Activated T-cell treated with anti-CD3 and anti-CD28 coated beads, Interleukin-2, amount 50 U/mL, for 48 hours (primary cell): ENCODE data around the gene GRIK3.
"Not testable (repeated sequence)": the region's sequence is repeated elsewhere in the genome, so short reads cannot be mapped to it uniquely, and the experiment has no call there.

Source experiments
- DNase-seq, 2 experiments: peaks; one replicate each; pipeline ENCODE4 v3.0.0-alpha.2; 2020

The GRIK3 gene

DNA sequence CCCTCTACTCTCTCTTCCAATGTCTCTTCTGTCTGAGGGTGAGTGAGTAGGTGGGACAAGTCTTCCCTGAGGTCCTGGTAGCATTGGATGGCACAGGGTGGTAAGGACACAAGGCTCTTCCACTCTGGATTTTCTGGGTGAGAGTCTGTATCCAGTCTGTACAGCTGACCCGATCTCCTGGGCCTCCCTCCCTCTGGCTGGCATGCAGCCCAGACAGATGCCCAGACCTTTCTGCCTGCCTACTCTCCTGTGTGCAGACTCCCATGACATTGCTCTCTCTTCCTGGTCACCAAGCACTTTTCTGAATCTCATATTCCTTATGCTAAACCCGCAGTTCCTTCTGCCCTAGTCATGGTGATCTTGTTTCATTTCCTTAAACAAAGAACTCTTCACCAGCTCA is 100.3 kb downstream of the GRIK3 start:
- DNase-seq = no peak

- DNase-seq = no peak
Observed at GRCh38 chr1:36927826-36928225, 106.5 kb downstream of the GRIK3 start.

GRCh38 chr1:36925251-36925650 is 109.1 kb downstream of the GRIK3 start:
- DNase-seq = no peak

DNA sequence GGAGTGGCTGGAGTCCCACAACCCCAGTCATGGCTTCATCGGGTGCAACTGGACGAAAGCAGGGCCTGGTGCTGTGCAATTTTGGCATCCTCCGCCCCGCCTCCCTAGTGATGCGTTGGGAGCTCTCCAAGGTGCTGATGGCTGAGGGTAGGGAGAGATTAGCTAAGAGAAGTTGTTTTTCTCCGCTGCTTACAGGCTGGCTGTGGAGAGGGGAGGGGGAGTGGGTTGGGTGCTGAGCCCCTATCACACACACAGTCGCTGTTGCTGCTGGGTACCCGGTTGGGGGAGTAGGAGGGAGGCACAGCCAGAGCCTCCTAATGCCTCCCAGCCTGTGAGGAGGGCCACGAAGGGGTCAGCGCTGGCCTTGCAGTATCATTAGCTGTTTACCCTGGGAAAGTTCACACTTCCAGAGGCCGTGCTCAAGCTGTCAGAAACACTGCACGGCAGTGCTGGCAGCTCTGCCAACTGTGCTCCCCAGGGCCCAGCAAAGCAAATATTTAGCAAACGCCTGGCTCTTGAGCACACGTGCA is 110.0 kb downstream of the GRIK3 start:
- peak; percentile 44 to 48 for DNase-seq

GRCh38 chr1:36922593-36923426 is 111.5 kb downstream of the GRIK3 start:
- DNase-seq = no peak

- DNase-seq = no peak
Observed at GRCh38 chr1:36922071-36922470, 112.2 kb downstream of the GRIK3 start.

DNA sequence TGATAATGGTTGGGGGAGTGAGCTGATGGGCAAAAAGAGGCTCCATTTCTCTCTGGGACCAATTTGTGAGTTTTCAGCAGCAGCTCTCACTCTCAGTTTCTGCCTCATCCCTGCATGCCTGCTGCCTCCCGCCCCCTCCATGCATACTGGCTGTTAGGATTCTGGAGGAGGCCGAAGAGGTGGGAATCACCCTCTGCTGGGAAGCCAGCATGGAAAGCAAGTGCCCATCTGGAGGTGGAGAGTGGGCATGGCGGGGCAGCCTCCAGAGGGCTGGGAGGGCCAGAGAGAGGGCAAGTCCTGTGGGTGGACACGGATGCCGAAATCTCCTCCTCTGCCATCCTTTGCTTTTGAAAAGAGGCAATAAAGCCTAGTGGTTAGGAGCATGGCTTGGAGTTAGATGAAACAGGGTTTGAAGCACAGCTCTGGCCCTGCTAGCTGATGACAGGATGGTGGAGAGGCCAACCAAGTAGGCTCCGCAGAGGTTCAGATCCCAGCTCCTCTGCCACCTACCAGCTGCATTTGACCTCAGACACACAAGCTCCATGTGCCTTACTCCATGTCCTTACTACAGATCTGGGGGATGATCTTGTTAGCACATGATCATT is 113.4 kb downstream of the GRIK3 start:
- DNase-seq = no peak

- no peak for DNase-seq
Observed at GRCh38 chr1:36920371-36920770, 113.9 kb downstream of the GRIK3 start.

GRCh38 chr1:36919491-36920145 is 114.7 kb downstream of the GRIK3 start:
- DNase-seq = no peak

DNA sequence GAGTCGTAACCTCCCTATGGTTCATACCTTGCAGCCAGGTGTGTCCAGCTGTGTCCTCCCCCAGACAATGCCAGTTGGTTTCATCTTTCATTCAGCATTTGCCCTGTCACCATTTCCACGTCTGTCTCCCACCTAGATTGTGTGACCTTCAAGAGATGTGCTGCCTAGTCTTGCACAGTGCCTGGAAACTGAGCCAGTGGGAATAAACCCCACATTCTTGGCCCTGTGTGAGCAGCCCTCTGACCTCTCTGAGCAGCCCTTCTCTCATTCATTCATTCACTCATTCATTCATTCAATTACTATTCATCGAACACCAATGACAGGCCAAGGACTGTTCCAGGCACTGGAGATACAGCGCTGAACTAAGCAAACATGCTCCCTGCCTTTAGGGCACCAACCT is 115.7 kb downstream of the GRIK3 start:
- no peak for DNase-seq

- not testable (repeated sequence) for DNase-seq
Observed at GRCh38 chr1:36916542-36916941, 117.8 kb downstream of the GRIK3 start.

DNA sequence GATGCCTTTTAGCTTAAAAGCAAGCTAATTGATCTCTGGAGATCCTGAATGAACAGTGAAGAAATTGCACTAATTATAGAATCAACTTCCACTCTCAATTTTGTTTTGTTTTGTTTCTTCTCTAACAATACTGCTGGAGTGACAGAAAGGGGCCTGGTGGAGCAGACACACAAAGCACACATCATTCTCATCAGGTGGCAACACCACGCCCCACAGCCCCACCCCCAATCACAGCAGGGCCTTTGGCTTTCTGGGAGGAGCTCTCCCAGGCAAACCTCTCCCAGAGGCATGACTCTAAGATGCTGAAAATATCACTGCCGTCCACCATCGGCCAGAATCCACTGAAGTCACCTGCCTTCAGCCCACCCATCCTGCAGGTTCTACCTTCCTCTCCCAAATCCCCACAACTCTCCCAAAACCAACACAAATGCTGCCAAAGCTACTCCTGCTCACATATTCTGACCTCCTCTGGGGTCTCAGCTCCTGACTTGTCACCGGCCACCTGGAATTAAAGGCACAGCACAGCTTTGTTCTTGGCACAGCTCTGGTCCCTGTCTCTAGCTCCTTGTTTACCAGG is 120.7 kb downstream of the GRIK3 start:
- no peak for DNase-seq

DNA sequence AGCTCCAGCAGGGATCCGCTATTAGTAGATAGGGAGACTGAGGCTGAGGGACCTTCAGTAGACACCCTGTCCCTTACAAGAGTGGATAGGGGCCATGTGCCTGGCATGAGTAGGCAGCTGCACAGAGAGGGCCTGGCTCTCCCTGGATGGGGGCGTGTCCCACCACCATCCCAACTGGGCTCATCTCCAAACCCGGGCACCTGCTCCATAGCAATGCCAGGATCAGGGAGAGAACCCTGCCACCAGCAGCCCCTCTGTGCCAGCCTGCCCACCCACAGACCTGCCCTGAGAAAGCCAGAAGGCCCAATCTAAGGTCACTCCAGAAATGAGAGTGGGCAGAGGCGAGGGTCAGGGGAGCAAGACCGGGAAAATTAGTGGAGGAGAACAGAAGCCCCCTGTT is 121.3 kb downstream of the GRIK3 start:
- DNase-seq = no peak

DNA sequence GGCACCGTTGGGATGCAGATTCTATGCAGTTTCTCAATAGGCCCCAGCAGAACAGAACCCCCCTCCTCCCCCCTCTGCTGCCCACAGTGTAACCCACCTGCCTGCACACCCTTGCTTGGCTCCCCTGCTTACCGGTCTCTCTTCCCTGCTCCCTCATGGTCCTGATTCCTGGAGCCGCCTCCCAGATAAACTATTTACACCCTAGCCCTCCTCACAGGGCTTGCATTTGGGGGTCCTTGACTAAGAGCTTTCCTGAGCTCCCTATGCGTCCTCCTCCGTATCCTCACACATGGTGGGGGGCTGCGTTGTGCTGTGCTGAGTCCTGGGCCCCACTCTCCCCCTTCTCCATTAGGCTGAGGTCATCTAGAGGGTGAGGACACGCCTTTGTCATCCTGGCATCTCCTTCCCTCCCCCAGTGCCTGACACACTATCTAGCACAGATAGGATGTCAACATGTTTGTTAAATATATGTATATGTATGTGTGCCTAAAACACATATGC is 121.9 kb downstream of the GRIK3 start:
- DNase-seq = no peak

DNA sequence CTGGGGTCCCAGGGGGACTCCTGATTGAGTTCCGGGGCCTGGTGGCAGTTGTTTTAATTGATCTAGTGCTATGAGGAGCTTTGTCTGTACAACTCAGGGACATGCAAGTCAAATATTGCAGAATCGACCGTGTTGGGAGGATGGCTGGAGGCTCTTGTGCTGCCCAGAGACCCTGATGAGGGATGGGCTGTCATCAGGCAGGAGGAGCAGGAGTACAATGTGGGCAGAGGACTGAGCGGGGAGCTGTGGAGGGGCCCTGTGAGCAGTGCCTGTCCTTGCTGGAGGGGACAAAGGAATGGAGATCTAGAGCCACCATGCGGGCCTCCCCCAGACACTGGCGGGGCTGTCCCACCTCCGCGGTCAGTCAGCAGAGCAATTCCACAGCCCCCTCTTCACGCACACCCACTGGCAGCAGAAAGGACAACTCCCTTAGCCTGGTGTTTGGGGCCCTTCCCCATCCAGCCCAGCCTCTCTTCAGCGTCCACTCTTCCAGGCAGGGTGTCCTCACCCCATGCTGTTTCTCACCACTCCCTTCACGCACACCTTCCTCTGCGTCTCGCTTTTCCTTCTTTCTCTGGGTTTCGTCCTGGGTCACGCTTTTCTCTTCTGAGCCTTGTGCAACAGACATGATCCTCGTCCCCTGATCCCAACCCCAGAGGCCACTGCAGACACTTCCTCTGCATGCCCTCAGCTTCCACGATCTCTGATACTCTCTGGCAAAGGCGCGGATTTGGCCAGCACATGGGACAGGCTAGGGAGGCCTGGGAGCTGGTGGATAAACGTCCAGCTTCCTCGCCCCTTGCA is 122.6 kb downstream of the GRIK3 start:
- DNase-seq = no peak

GRCh38 chr1:36910886-36911540 is 123.3 kb downstream of the GRIK3 start:
- DNase-seq = no peak

DNA sequence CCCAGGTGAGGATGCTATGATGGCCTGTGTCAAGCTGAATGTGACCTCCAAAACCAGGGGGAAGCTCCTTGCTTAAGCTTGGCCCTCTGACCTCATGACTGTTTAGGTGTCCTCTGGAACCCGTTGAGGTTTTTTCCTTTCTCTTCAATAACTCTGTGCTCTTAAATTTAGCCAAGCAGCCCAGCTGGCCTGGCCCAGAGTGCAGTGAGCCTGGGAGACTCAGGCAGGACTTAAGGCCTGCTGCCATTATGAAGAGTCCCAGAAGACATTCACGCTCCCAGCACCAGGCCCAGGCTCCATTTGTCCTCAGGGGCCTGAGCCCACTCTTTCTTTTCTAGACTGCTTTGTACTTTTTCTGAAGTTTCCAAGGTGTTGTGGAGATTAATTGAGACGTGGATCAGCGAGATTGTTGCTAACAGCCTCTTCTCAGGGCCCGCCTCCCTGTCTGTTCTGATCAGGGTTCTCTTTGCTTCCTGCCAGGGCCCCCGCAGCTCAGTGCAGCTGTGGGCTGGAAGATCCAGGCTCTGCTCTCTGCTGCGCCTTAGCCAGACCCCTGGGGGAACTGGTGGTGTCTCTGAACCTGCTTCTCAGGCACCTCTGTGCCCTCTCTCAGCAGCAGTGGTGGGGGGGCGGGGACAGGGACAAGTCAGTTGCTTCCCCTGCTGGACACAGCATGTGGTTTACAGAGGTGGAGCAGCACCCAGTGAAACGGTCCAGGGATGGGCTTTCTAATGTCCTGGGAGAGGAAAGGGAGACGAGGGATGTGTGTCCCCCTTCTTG is 124.2 kb downstream of the GRIK3 start:
- DNase-seq = no peak

DNA sequence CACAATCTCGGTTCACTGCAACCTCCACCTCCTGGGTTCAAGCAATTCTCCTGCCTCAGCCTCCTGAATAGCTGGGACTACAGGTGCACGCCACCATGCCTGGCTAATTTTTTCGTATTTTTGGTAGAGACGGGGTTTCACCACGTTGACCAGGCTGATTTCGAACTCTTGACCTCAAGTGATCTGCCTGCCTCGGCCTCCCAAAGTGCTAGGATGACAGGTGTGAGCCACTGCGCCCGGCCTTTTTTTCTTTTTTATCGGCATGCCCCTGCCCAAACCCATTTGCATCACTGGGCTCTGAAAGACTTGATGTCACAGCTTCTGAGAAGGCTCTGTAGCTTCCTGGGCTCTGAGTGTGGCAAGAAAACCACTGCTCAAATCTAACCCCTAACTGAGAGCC is 125.0 kb downstream of the GRIK3 start:
- not testable (repeated sequence) for DNase-seq

GRCh38 chr1:36908096-36908495 is 126.2 kb downstream of the GRIK3 start:
- no peak for DNase-seq

DNA sequence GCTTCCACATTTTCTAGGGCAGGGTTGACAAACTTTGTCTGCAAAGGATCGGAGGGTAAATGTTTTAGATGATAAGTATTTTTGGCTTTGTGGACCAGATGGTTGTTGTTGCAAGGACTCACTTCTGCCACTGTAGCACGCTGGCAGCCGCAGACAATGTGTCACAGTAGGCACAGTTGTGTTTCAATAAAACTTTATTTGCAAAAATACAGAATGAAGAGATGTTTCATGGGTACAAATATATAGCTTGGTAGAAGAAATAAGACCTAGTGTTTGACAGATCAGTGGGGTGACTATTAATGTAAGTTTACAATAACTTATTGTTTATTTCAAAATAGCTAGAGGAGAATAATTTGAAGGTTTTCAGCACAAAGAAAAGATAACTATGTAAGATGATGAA is 127.8 kb downstream of the GRIK3 start:
- DNase-seq = no peak

- no peak for DNase-seq
Observed at GRCh38 chr1:36905941-36906340, 128.4 kb downstream of the GRIK3 start.
